NCI-H2196 treated with DMSO at 0.1 percent for 48 hours (cell line): ENCODE data around the gene PGF.

Experiments
- DNase-seq: peaks from one replicate; lab custom pipeline; 2025; ENCODE audit not compliant: unreplicated experiment; lab: John Stamatoyannopoulos, UW

PGF gene

GRCh38 chr14:74979029-74979428 lies 23.6 kb upstream of the PGF start:
- no peak for DNase-seq

GRCh38 chr14:74978416-74978947 lies 23.1 kb upstream of the PGF start:
- no peak for DNase-seq

DNA sequence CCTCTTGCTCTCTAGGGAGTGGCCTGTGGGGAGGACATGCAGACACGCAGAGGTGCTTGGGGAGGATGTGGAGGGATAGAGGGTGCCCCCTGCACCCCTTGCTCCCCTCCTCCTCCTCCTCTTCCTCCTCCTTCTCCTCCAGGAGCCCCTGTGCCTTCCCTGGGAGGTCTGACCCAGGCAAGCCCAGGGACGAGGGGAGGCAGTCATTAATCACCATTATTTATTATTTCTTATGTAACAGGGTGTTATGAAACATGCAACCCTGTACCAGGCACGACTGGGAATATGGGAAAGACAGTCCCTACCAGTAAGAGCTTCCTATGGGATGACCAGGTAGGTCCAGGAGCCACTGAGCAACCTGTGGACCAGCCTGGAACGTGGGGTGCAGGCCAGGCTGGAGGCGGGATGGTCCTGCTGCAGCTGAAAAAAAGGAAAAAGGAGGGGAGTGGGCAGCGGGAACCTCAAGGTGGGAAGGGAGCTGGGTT lies 22.5 kb upstream of the PGF start:
- DNase-seq = no peak

GRCh38 chr14:74977164-74977900 lies 21.9 kb upstream of the PGF start:
- no peak for DNase-seq

GRCh38 chr14:74976264-74977113 lies 21.1 kb upstream of the PGF start:
- no peak for DNase-seq

GRCh38 chr14:74975059-74975810 lies 19.8 kb upstream of the PGF start:
- DNase-seq = no peak

- DNase-seq = no peak
Measured at GRCh38 chr14:74974364-74975058, 19.1 kb upstream of the PGF start.

DNA sequence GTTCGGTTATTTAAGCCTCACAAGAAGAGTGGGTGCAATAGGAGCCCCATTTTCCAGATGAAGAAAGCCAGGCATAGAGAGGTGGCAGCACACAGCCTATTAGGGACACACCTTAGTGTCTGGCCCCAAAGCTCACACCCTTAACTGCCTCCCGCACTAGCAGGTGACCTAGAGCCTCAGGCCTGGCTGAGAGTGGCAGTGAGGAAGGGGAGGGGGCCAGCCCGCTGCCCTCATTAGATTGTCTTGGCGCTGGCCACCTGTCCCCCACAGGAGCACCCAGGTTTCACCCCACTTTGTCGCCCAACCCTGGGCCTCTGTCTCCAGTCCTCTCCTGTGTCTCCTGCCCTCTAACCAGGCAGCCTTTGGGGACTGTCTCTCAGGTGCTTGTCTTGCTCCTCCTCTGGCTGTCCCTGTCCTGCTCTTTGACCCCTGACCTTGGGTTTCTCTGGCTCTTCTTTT lies 18.5 kb upstream of the PGF start:
- DNase-seq = no peak

GRCh38 chr14:74973003-74973653 lies 17.7 kb upstream of the PGF start:
- peak; percentile 41 for DNase-seq

DNA sequence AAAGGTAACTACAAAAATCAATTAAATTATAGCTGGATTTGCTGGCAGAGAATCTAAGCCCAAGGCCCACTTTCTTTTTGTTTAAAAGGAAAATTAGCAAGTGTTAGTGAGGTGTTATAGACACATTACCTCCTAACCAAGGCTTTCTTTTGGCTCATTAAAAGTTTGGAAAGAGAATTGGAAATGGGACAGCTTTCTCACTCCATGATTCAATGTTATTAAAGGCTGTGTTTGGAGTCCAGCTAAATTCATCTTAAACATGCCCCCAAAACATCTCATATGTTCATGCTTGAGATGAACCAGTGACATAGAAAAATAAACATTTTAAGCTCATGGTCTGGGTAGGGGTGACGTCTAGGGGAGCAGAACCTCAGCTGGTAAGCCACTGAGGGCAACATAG lies 13.4 kb upstream of the PGF start:
- DNase-seq = no peak

DNA sequence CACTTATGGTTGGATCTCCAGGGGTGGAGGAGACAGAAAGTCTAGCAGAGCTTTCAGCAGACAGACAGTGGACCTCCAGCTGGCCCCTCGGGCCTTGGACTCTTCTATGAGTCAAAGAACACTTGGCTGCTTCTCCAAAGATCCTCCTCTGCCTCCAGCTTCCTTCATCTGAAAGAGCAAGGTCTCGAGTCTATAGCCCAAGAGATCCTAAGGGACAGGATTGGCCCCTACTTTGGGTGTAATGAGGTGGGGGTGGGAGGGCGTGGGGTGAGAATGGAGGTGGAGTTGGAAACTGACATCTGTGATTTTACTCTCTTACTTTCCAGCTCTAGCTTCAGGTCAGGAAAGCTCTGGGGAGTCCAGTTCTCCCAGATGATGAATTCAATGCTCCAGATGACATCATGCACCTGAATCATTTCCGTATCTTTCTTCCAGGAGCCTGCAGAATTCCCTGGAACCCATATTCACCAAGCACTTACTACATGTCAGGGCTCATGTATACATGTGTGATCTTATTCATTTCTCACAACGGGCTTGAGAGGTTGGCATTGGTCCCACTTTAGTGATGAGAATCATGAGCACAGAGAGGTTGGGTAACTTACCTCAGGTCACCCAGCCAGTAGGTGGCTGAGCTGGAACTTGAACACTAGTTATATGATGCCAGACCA lies 10.2 kb upstream of the PGF start:
- no peak for DNase-seq

DNA sequence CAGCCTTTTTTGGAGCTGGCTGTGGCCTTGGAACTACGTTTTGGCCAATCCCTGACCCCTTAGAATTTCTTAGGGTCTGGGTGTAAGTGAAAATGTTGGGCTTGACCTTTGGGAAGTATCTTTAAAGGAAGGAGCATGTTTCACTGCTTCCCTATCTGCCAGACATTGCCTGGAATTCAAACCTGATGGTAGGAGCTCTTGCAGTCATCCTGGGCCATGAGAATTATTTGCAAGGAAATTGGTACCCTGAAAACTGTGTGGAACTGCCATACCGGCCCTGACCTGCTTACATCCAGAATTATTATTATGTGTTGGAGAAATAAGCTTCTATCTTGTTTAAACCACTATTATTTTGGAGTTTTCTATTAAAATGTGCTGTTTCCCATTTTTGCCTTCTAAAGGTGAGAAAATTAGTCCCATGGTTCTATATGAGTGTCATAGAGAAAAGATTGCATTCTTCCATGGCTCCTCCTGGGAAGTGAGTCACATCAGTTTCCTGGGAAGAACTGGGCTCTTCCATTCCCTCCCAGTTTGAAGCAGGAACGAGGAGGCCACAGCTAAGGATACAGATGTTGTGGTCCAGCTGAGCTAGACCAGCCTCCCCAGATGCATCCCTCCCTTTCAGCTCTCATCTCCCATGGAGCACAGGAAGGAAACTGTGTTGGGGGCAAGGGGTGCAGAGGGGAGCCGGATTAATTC lies 9.5 kb upstream of the PGF start:
- no peak for DNase-seq

- peak; percentile 87 for DNase-seq
Measured at GRCh38 chr14:74963705-74964271, 8.4 kb upstream of the PGF start.

GRCh38 chr14:74963178-74963704 lies 7.8 kb upstream of the PGF start:
- DNase-seq = no peak

GRCh38 chr14:74962493-74962892 lies 7.1 kb upstream of the PGF start:
- DNase-seq = no peak

DNA sequence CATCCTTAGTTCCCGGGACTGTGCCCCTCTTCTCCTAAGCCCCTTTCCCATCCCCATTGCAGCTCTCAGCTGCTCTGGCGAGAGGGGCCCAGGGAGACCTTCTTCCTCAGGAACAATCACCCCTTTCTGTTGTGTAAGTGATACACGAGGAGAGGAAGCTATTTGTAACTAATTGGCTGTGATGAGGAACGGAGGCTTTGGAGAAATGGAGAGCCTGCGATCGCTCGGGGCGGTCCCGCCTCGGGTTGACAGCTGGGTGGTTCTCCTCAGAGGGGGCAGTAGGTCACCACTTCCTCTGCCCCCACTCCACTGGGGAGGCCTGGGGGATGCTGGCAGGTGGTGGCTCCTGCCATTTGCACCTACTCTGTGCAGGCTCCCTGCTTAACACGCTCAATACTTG lies 6.6 kb upstream of the PGF start:
- DNase-seq = no peak

DNA sequence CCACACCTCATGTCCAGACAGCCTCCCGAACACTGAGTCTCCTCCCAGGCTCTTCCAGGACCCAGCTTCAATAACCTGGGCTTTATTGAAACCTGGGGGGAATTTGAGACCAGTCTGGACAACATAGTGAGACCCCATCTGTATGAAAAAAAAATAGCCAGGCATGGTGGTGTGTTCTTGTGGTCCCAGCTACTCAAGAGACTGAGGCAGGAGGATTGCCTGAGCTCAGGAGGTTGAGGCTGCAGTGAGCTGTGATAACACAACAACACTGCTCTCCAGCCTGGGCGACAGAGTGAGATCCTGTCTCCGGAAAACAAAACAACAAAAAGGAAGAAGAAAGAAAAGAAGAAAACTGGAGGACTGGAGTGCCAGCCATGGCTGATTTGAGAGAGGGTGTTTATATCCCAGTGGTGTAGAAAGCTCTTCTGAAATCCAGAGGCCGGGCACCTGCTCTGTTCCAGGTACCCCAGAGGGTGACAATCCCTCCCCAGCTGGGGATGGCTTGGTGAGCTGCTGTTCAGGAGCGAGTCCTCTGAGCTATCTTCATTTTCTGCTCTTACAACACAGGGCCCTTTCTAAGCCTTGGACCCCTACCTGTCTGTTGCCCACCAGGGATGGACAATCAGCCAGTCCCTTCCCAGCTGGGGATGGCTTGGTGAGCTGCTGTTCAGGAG lies 6.0 kb upstream of the PGF start:
- DNase-seq = no peak

DNA sequence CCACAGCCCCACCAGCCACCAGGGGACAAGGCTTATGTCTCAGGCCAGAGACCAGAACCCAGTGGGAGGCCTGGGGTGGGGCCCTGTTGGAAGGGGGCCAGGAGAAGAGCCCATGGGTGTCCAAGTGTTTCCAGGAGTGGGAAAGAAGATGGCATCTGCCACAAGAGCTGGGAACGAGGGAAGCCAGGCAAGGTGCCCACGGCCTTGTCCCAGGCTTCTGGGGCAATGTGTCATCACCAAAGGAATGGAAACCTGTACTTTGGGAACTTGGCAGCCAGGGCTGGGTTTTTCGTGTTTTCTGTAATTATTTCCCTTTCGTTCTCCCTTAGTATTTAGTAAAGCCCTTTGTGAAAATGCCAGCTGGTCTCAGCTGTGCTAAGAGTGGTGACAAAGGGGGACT lies 5.3 kb upstream of the PGF start:
- DNase-seq = no peak
